T-helper 1 cell (primary cell): ENCODE measurements around the gene RPS5.
"Not testable (repeated sequence)": the region's sequence is repeated elsewhere in the genome, so short reads cannot be mapped to it uniquely, and the experiment has no call there.

Experiments
- DNase-seq, 5 donors: peaks; one replicate each; pipeline ENCODE4 v3.0.0-alpha.2; 2012 to 2020
- total RNA-seq, 4 donors: gene quantifications; one replicate each; lab custom pipeline; 2026; lab: John Stamatoyannopoulos, UW

RPS5 gene
- total RNA-seq: 313 to 570 (median 508) reads per million in 4 donors

- peak; percentile 94 to 99 (median 94) for DNase-seq
Measured at GRCh38 chr19:58386576-58387337, at the start of gene RPS5. TSS of gene RPS5 (plus strand) at chr19:58387269. CDS start at chr19:58388138, 869 bp downstream.

- DNase-seq: no peak
Measured at GRCh38 chr19:58338336-58338735, 48.7 kb upstream of the RPS5 start.

GRCh38 chr19:58338825-58339558 is 48.1 kb upstream of the RPS5 start:
- DNase-seq: no peak

DNA sequence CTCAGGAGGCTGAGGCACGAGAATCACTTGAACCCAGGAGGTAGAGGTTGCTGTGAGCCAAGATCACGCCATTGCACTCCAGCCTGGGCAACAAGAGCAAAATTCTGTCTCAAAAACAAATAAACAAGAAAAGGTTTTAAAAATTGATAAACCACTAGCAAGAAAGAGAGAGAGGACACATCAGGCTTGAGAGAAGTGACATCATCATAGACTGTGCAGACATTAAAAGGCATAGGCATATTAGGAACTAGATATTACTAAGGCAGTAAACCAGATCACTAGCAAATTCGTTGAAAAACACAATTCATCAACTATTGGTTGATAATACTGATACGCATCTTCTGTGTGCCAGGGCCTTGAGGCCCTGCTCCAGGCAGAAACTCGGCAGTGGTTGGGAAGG is 41.5 kb upstream of the RPS5 start:
- no peak for DNase-seq

- DNase-seq: peak; percentile 46 to 73 (median 55)
Measured at GRCh38 chr19:58346961-58347929, 39.8 kb upstream of the RPS5 start.

DNA sequence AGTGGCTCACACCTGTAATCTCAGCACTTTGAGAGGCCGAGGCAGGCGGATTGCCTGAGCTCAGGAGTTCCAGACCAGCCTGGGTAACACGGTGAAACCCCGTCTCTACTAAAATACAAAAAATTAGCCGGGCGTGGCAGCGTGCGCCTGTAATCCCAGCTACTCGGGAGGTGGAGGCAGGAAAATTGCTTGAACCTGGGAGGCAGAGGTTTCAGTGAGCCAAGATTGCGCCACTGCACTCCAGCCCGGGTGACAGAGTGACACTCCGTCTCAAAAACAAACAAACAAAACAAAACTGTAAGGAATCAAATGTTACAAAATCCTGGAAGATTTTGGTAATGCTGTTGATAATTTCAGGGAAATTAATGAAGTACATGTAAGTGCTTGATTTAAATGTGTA is 39.0 kb upstream of the RPS5 start:
- not testable (repeated sequence) for DNase-seq

DNA sequence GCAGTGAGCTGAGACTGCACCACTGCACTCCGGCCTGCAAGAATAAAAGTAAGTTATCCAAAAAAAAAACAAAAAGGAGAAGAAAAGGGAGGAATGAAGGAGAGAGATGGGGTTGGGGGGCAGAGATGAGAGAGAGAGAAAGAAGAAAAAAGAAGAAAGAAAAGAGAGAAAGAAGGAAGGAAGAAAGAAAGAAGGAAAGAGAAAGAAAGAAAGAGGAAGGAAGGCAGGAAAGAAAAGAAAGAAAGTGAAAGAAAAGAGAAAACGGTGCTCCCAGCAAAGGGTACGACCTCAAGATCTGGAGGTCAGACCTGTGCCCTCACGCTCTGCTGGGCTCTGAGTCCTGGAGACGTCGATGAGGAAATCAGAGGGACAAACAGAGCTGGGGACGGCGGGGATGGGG is 37.5 kb upstream of the RPS5 start:
- no peak for DNase-seq

DNA sequence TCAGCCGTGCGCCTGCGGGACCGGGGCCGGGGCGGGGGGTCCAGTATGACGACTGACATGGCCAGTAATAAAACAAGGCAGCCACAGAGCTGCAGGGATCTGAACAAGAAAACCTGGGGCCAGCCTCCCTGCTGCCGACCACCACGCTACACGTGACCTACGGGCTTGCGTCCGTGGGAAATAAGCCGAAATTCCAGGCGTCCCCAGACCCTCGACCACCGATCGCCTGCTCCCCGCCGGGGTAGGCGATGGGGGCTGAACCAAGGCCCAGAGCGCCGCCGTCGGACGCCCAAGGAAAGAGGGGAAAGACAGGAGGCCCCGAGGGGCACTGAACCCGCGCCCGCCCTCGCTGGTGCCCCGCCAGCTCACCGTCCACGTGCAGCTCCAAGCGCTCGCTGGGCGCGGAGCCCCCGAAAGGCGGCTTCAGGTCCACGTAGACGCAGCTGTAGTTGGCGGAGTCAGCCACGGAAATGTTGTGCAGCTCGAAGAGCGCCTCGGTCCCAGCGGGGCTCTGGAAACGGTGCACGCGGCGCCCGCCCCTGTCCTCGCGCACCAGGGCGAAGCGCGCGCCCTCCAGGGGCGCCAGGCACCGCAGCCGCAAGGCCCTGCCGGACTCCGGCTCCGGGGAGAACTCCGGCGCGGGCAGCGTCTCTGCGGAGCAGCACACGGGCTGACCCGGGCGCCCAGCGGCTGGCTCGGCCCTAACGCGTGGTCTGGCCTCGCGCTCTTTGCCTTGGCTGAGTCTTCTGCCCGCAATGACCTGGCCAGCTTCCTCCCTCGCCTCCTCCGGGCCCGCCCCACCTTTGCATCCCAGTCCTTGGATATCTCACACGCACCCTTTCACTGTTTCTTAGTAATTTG is 36.8 kb upstream of the RPS5 start:
- no peak for DNase-seq

DNA sequence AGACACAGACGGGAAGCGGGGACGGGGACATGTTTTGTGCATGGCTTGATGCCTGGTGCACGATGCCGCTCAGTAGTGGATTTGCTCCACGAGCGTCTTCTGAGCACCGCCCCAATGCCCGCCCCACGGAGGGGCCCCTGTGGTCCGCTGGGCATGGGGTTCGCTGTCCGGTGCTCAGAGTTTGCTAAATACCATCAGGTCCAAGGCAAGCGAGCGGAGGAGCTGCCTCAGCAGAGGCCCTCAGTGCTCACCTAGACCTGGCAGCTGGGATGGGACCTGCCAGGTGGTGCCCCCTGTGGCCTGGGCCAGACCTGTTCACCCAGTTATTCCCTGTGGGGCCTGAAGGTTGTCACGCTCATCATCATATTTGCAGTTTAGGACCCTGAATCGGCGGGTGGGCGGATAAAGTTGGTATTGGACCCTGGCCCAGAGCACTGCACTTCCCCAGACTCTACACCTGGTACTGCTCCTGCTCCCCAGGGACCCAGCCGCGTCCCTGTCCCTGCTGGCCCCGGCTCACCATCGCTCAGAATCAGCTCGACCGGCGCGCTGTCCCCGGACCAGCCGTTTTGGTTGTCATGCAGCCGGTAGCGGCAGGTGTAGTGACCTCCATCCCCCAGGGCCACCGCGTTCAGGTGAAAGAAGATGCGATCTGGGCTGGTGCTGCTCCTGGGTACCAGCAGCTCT is 36.1 kb upstream of the RPS5 start:
- no peak for DNase-seq

DNA sequence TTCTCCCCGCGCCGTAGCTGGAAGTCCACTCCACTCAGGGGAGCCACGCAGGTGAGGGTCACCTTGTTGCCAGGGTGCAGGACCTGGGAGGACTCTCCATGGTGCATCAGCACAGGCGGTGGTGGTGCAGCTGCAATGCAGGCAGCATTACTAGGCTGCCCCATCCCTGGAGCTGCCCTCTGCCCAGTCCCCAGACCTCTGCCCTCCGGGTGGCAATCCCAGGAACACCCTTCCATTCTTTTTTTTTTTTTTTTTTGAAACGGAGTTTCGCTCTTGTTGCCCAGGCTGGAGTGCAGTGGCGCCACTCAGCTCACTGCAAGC is 35.6 kb upstream of the RPS5 start:
- no peak for DNase-seq

- no peak for DNase-seq
Measured at GRCh38 chr19:58351990-58352755, 34.9 kb upstream of the RPS5 start.

DNA sequence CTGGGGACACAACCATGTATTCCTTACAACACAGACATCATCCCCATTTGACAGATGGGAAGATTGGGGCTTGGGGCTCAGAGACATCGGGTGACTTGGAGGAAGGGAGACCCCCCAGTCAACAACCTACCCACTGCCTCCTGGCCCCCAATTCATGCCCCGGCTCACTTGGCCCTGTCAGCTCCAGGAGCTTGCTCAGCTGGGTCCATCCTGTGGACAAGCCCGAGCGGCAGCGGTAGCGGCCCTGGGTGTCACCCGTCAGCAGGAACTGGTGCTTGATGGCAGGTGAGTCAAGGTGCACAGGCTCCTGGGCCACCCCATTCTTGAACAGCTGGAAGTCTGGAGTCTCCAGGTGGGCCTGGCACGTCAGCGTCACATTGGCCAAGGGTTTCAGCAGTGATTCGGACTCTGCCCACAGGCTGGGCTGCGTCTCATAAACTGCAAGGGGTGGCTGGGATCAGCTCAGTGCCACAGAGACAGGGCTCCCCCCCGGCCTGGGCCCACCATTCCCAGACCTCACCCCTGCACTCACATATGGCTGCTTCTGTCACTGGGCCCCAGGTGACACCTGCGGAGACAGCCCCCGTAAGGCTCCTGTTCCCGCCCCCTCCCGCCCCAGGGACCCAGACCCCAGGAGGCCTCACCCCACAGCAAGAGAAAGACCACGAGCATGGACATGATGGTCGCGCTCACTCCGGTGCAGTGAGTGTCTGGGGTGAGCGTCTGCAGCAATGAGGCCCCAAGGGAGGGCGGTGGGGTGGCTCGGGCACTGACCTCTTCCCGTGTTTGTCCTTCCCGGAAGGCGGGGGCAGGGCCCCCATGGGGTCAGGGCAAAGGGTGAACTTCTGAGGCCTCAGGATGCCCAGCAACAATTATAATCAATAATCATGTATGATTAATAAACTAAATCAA is 34.1 kb upstream of the RPS5 start, which contains the start of gene A1BG:
Gene A1BG, minus strand, starts transcription at position 733 of the 912 bp plus-strand sequence. Its CDS starts 55 bp downstream, at position 678.
- no peak for DNase-seq

GRCh38 chr19:58353717-58354477 is 33.2 kb upstream of the RPS5 start:
- no peak for DNase-seq

DNA sequence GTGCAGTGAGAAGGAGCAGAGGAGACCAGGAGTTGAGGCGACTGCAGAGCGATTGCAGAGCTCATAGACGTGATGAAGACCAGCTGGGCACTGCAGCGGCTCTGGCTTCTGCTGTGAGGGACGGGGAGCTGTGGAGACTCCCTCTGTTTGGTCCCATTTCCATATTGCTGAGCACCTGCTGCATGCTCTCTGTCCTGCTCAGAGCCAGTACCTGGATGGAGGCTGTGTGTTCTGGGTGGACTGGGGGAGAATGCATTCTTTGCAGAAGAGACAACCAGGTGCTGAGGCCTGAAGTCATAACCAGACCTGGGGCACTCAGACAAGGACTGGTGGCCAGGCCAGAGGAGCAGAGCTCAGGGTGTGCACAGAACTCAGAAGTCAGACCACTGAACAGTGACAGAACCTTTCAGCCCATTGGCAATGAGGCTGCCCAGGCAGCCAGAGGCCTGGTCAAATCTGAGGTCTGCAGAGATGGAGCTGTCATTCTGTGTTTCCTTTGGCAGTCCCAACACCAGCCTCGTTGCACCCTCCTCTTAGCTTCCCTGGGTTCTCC is 32.5 kb upstream of the RPS5 start:
- no peak for DNase-seq

- no peak for DNase-seq
Measured at GRCh38 chr19:58355215-58355796, 31.8 kb upstream of the RPS5 start.

DNA sequence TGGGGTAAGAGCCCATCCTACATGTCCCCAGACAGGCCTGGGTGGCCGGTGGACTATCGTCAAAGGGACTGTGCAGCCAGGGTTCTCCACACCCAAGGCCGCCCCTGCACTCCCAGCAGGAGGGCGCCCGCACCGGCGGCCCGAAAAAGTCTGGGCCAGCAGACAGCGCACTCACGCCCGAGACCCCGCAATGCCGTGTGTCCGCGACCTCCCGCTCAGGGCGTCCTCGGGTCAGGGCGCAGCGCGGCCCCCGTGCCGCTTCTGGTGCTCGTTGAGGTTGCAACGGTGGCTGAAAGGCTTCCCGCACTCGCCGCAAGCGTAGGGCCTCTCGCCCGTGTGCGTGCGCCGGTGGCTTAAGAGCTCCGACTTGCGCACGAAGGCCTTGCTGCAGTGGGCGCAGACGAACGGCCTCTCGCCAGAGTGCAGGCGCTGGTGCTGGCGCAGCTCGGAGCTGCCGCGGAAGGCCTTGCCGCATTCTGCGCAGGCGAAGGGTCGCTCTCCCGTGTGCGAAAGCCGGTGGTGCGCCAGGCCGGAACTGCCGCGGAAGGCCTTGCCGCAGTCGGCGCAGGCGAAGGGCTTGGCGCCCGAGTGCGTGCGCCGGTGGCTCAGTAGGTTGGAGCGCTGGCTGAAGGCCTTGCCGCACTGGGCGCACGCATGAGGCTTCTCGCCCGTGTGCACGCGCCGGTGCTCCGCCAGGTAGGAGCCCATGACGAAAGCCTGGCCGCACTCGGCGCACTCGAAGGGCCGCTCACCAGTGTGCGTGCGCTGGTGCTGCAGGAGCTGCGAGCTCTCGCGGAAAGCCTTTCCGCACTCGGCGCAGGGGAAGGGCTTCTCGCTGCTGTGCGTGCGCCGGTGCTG is 30.9 kb upstream of the RPS5 start:
- DNase-seq: peak in 2 of 5 donors; percentile 22 to 53
